Activated naive CD8-positive, alpha-beta T cell treated with anti-CD3 and anti-CD28 coated beads, Interleukin-2, amount 10 ng/mL, durations not matched to agents 7 days and 5 days (primary cell): Measurements from ENCODE around the gene KIF13A. TPM values are rescaled to one million over a fixed set of nuclear protein-coding genes. Genes with fewer than 3 reads are reported as not detected.

ENCODE experiments used
- ATAC-seq: fragments of 150-1000 bp; cut with Tn5 transposase; one replicate; pipeline ENCODE4 v1.10.0; 2021; ENCODE audit warnings: low read depth, moderate library complexity
- POLR2A ChIA-PET: fragments of 350-600 bp; sonication (Branson Sonifier 250); formaldehyde crosslinking; loops from one replicate; lab custom pipeline; 2021; ENCODE audit warnings: antibody characterized with exemption; lab: Charles Lee
- DNase-seq: peaks from one replicate; pipeline ENCODE4 v3.0.0; 2021
- H3K27ac Mint-ChIP-seq: one replicate; pipeline ENCODE4 v1.8.0; 2022; ENCODE audit warnings: mild to moderate bottlenecking, mixed read lengths
- H3K27me3 Mint-ChIP-seq: one replicate; pipeline ENCODE4 v1.8.0; 2022; ENCODE audit warnings: mild to moderate bottlenecking, moderate library complexity, mixed read lengths
- H3K36me3 Mint-ChIP-seq: one replicate; pipeline ENCODE4 v1.8.0; 2021; ENCODE audit warnings: mild to moderate bottlenecking, mixed read lengths
- H3K4me1 Mint-ChIP-seq: one replicate; pipeline ENCODE4 v1.8.0; 2021; ENCODE audit warnings: mixed read lengths
- H3K4me3 Mint-ChIP-seq: one replicate; pipeline ENCODE4 v1.8.0; 2022; ENCODE audit warnings: mild to moderate bottlenecking, moderate library complexity, mixed read lengths
- H3K9me3 Mint-ChIP-seq: one replicate; pipeline ENCODE4 v1.8.0; 2021; ENCODE audit warnings: mixed read lengths
- total RNA-seq, 2 experiments: library from RNA; stranded (reverse); gene quantifications; one replicate each; pipeline ENCODE4 v1.2.3, GENCODE V29; 2021

The KIF13A gene
- total RNA-seq, 2 experiments from 2014 or later = 0.30 to 0.54 TPM

DNA sequence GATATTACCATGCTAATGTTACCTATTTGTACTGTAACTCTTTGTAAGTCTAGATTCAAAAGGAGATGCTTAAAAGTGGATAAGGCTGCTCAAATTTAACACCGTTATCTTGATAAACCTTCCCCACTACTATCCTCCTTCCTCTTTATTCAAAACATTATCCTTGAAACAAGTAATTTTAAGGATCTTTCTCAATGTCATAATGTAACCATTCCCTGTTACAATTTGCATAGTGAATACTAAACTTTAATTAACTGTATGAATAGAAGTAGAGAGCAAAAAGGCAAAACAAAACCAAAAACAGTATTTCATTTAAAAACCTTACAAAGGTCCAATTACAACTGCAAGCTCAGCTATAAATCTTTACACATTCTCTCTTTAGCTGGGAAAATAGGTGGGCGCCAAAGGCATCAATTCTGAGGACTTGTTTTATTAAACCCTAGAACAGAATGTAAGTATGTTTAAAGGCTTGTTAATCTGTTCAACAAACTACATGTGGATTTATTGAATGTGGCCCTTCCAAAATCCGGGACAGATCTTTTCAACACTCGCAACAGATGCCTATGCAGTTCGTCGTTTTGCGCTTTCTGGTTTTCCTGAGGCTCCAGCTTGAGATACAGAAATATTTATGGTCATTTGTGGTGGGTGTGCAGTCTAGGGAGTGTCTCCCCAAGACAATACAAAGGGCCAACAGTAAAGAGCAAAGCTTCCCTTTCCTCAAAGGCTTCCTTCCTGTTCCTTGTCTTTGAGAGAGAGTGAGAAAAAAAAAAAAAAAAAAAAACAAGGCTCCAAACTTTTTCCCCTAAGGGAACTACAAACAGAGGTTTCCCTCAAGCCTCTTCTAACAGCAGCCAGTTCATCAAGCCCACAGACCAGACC is 15.1 kb downstream of the KIF13A start:
- POLR2A ChIA-PET = no interaction called here
- Mint-ChIP-seq H3K27ac (no peak overlapping the region), H3K4me1 (no peaks in the 10 kb centered on the region), H3K9me3 (no peaks in the 10 kb centered on the region), H3K27me3 (peaks cover 15% of the 10 kb centered on the region), H3K4me3 (no peak overlapping the region), H3K36me3 (no peaks in the 10 kb centered on the region)
- ATAC-seq (no peak), DNase-seq (no peak)

DNA sequence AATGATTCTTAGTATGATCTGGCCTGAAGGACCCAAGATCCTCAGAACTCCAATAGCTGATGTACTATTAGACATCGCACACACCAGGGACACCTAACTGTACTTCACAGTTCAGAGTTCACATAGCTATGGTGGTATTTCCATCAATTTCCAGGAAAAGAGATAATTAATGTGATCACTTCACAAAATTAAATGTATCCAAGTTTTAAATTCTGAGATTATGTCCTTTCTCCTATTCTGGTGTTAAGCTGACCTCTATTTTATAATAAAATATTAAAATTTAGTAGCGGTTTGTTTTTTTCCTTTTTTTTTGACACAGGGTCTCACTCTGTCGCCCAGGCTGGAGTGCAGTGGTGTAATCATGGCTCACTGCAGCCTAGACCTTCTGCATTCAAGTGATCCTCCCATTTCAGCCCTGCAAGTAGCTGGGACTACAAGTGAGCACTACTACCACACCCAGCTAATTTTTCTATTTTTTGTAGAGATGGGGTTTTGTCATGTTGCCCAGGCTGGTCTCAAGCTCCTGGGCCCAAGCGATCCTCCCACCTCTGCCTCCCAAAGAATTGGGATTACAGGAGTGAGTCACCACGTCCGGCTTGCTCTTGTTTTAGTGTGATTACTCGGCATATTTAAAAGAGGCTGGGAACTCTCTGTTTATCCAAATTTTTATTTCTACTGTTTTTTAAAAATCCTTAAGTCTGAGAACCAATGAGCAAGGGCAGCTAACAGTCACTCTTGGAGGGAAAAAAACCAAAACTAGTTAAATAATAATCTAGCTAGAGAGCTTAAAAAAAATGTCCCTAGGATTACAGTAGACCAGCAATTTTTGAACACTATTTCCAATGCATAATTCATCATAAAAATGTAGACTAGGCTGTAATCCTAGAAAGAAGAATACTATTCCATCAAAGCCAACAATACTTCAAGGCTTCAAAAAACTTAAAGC is 16.0 kb downstream of the KIF13A start:
- no peaks in the 10 kb centered on the region for H3K36me3 Mint-ChIP-seq
- no peaks in the 10 kb centered on the region for H3K9me3 Mint-ChIP-seq
- H3K4me3 Mint-ChIP-seq = no peak overlapping the region
- peaks cover 17% of the 10 kb centered on the region for H3K27me3 Mint-ChIP-seq
- DNase-seq = no peak
- no peak for ATAC-seq
- POLR2A ChIA-PET = no interaction called here
- H3K4me1 Mint-ChIP-seq = no peaks in the 10 kb centered on the region
- H3K27ac Mint-ChIP-seq = no peak overlapping the region

DNA sequence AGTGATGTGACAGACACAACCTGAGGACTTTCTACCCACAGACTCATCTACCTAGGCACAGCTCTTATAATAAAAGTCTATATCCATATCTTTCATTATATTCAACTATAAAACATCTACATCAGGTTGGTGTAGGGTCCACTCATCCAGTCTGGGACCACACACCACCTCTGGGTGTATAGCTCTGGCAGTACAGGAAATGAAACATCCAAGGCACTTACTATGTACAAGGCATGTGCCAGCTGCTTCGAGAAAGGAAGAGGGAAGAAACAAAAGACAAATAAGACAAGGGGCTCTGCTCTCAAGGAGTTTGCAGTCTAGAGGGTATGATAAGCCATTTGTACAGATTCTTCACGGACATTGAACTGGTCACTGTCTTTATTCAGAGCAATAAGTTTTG is 18.6 kb downstream of the KIF13A start:
- POLR2A ChIA-PET = no interaction called here
- Mint-ChIP-seq H3K27ac (no peak overlapping the region), H3K4me3 (no peak overlapping the region), H3K9me3 (no peaks in the 10 kb centered on the region), H3K36me3 (no peaks in the 10 kb centered on the region), H3K4me1 (no peaks in the 10 kb centered on the region), H3K27me3 (peaks cover 32% of the 10 kb centered on the region)
- DNase-seq (no peak), ATAC-seq (no peak)

- no peaks in the 10 kb centered on the region for H3K4me1 Mint-ChIP-seq
- POLR2A ChIA-PET = no interaction called here
- ATAC-seq (no peak), DNase-seq (no peak)
- H3K4me3 Mint-ChIP-seq = no peak overlapping the region
- H3K9me3 Mint-ChIP-seq = no peaks in the 10 kb centered on the region
- H3K27me3 Mint-ChIP-seq = peaks cover 31% of the 10 kb centered on the region
- no peak overlapping the region for H3K27ac Mint-ChIP-seq
- H3K36me3 Mint-ChIP-seq = no peaks in the 10 kb centered on the region
Observed at GRCh38 chr6:17967668-17968518, 19.5 kb downstream of the KIF13A start.

GRCh38 chr6:17966451-17966850 is 21.0 kb downstream of the KIF13A start:
- DNase-seq = no peak
- POLR2A ChIA-PET = no interaction called here
- Mint-ChIP-seq H3K36me3 (no peaks in the 10 kb centered on the region), H3K9me3 (no peaks in the 10 kb centered on the region), H3K4me1 (peaks cover 2% of the 10 kb centered on the region), H3K4me3 (no peak overlapping the region), H3K27ac (no peak overlapping the region), H3K27me3 (peaks cover 37% of the 10 kb centered on the region)
- ATAC-seq = no peak

DNA sequence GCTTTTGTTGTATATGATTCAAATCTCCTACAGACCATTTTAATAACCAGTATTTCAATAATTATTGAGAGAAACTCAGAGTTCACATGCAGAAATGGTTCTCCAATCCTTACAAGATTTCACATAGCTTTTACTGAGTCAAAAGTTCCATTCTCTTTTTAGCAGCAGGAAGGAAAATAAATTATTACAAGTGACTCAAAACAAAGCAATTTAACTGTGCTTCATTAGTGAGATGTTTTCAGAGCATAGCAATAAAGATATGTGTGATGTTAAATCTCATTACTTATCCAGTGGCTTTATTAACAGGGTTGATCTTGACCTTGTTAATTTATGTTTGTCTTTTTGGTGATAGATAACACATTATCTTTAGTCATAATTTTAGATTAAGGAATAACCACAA is 22.0 kb downstream of the KIF13A start:
- no peaks in the 10 kb centered on the region for H3K36me3 Mint-ChIP-seq
- peaks cover 2% of the 10 kb centered on the region for H3K4me1 Mint-ChIP-seq
- H3K27ac Mint-ChIP-seq = no peak overlapping the region
- peaks cover 37% of the 10 kb centered on the region for H3K27me3 Mint-ChIP-seq
- ATAC-seq (no peak), DNase-seq (no peak)
- POLR2A ChIA-PET = no interaction called here
- no peak overlapping the region for H3K4me3 Mint-ChIP-seq
- H3K9me3 Mint-ChIP-seq = no peaks in the 10 kb centered on the region

GRCh38 chr6:17964633-17965032 is 22.8 kb downstream of the KIF13A start:
- H3K4me3 Mint-ChIP-seq = no peak overlapping the region
- H3K9me3 Mint-ChIP-seq = no peaks in the 10 kb centered on the region
- POLR2A ChIA-PET = no interaction called here
- ATAC-seq = no peak
- H3K27me3 Mint-ChIP-seq = peaks cover 41% of the 10 kb centered on the region
- H3K36me3 Mint-ChIP-seq = no peaks in the 10 kb centered on the region
- no peak for DNase-seq
- peaks cover 2% of the 10 kb centered on the region for H3K4me1 Mint-ChIP-seq
- no peak overlapping the region for H3K27ac Mint-ChIP-seq

DNA sequence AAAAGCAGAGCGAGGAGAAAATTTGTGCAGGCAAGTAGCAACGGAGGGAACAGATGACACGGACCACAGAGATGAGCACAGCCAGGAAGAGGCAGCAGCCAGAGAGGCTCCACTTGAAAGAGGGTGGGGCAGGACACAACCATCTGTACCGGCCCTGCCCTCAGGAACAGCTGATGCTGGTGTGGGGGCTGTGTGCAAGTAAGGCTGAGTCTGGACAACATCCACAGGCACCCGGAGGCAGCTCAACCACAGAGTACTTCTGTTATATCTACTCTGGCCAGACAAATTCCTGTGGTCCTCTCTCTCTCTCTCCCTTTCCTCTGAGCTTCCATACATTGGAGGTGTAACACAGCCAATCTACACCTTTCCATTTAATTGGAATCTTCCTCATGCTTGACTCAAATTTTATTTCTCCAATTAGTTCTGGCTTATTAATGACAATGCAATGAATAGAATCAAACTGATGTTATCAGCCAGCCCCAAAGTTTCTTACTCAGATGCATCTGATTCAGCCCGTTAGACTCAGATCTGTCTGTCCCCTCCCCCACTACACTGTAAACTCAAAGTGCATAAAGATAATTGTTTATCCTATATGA is 24.9 kb downstream of the KIF13A start:
- H3K36me3 Mint-ChIP-seq = no peaks in the 10 kb centered on the region
- DNase-seq (no peak), ATAC-seq (no peak)
- H3K27me3 Mint-ChIP-seq = peaks cover 56% of the 10 kb centered on the region
- peak overlapping the region; percentile 38 for H3K27ac Mint-ChIP-seq
- POLR2A ChIA-PET = no interaction called here
- H3K9me3 Mint-ChIP-seq = no peaks in the 10 kb centered on the region
- no peak overlapping the region for H3K4me3 Mint-ChIP-seq
- peaks cover 2% of the 10 kb centered on the region for H3K4me1 Mint-ChIP-seq

- Mint-ChIP-seq H3K4me3 (no peak overlapping the region), H3K27ac (no peak overlapping the region), H3K36me3 (no peaks in the 10 kb centered on the region), H3K9me3 (no peaks in the 10 kb centered on the region), H3K27me3 (peaks cover 40% of the 10 kb centered on the region), H3K4me1 (peaks cover 2% of the 10 kb centered on the region)
- POLR2A ChIA-PET = no interaction called here
- ATAC-seq (no peak), DNase-seq (no peak)
Observed at GRCh38 chr6:17959302-17959701, 28.1 kb downstream of the KIF13A start.

- Mint-ChIP-seq H3K27me3 (peaks cover 38% of the 10 kb centered on the region), H3K4me3 (no peak overlapping the region), H3K36me3 (no peaks in the 10 kb centered on the region), H3K9me3 (no peaks in the 10 kb centered on the region), H3K4me1 (peaks cover 2% of the 10 kb centered on the region), H3K27ac (no peak overlapping the region)
- POLR2A ChIA-PET = no interaction called here
- ATAC-seq = no peak
- no peak for DNase-seq
Observed at GRCh38 chr6:17957904-17958620, 29.4 kb downstream of the KIF13A start.

DNA sequence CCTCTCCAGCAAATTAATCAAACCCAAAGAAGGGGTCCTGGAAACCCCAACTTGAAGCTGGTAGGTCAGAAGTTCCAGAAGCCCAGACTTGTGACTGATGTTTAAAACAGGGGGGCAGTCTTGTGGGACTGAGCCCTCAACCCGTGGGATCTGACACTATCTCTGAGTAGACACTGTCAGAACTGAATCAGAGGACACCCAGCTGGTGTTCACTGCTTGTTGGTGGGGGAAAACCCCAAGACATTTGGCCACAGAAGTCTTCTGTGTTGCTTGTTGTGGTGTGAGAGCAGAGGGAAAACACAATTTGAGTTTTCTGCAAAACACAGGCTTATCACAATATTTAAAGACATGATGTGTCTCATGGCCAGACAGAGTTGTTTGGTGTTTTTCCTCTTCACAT is 29.9 kb downstream of the KIF13A start:
- ATAC-seq (no peak), DNase-seq (no peak)
- Mint-ChIP-seq H3K9me3 (no peaks in the 10 kb centered on the region), H3K27me3 (peaks cover 33% of the 10 kb centered on the region), H3K36me3 (no peaks in the 10 kb centered on the region), H3K4me1 (peaks cover 2% of the 10 kb centered on the region), H3K4me3 (no peak overlapping the region), H3K27ac (no peak overlapping the region)
- POLR2A ChIA-PET = no interaction called here

DNA sequence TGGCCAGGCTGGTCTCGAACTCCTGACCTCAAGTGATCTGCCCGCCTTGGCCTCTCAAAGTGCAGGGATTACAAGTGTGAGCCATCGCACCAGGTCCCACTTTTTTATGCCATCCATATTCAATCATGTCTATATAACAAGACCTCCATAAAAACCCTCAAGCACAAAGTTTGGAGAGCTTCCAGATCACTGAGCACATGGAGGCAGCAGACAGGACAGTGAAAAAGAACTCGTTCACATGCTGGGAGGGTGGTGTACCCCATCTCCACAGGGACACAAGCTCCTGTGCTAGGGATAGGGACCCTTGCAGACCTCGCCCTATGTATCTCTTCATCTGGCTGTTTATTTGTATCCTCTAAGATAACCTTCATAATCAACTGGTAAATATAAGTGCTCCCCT is 30.3 kb downstream of the KIF13A start:
- Mint-ChIP-seq H3K9me3 (no peaks in the 10 kb centered on the region), H3K36me3 (no peaks in the 10 kb centered on the region), H3K4me3 (no peak overlapping the region), H3K4me1 (no peaks in the 10 kb centered on the region), H3K27ac (no peak overlapping the region), H3K27me3 (peaks cover 30% of the 10 kb centered on the region)
- DNase-seq (no peak), ATAC-seq (no peak)
- POLR2A ChIA-PET = no interaction called here
